ENCODE measurements around the gene NANOS2.

GRCh38 chr19:45865269-45865948 is 49.2 kb downstream of the NANOS2 start:
- TF ChIP-seq MAX (IDR thresholded peaks at IDR 0.05) (no peak), CTCF (IDR thresholded peaks at IDR 0.05; ENCODE audit: low read depth, low read length, missing input control) (no peak), GABPA (IDR thresholded peaks at IDR 0.05 in 1 of 2, conservative IDR thresholded peaks at IDR 0.05 in 1 of 2) (no peak), JUND (IDR thresholded peaks at IDR 0.05) (no peak), YY1 (IDR thresholded peaks at IDR 0.05) (no peak), NR2F2 (IDR thresholded peaks at IDR 0.05) (no peak), FOXA1 (IDR thresholded peaks at IDR 0.05) (no peak), RXRA (IDR thresholded peaks at IDR 0.05) (peak in 1 of 2 donors; percentile 9), SP1 (IDR thresholded peaks at IDR 0.05) (no peak), ZBTB33 (IDR thresholded peaks at IDR 0.05) (no peak), TAF1 (conservative IDR thresholded peaks at IDR 0.05) (no peak), EGR1 (IDR thresholded peaks at IDR 0.05; ENCODE audit: low read depth in 2 of 2) (no peak), RAD21 (IDR thresholded peaks at IDR 0.05) (no peak)
